Measurements from ENCODE around the gene RDH16. TPM values are rescaled to one million over a fixed set of nuclear protein-coding genes. Genes with fewer than 3 reads are reported as not detected.
A peak's percentile ranks its signal among the peaks of the same experiment; 100 is the strongest.

The RDH16 gene
- total RNA-seq, 4 donors from 2014 or later, result 0.22 to 1.3 TPM; not detected in 2

- WGBS, 2 donors, result 93 to 95% methylated on average over 6 of the region's 6 CpGs
Measured at GRCh38 chr12:56998316-56998715, 40.9 kb upstream of the RDH16 start.

DNA sequence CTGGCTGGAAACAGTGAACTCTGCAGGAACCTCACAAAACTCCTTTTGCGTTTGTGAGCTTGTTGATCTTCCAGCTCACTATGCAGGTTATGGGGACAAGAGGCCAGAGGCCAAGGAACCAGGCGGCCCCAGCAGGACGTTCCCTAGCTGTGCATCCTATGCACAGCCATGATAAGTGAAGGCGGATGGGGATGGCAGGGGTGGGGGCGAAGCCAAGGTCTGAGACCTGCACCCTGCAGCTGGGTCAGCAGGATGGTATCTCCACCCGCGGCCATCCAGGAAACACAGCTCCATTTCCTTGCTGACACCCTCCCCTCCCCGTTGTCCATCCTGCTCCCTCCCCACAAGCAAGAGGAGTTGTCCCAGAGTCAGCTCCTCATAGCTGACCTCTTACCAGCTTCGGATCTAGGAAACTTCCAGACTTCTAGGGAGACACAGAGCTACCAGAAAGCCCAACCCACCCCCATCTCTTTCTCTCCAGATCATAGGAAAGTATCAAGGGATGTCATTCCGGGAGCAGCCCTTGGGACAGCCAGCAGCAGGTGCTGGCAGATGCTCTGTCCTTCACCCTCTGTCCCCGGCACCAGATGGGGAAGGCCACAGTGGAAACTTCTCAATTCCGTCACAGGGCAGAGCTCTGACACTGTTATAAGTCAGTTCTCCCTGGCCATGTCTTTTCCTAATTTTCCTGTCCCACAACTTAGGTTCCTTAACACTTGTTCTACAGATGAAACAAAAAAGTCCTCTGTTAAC, 39.6 kb upstream of the RDH16 start:
- 82 to 86% methylated on average over 12 of the region's 12 CpGs for WGBS, 2 donors
- intact Hi-C loops (cut with DNase I), result no loop called here
- DNase-seq, result peak in 1 of 2 donors; percentile 22
- Histone ChIP-seq H3K4me1 (no peaks in the 10 kb centered on the region), H3K36me3 (no peaks in the 10 kb centered on the region), H3K9me3 (no peaks in the 10 kb centered on the region), H3K4me3 (replicated peaks in 1 of 3) (no peak overlapping the region), H3K27me3 (no peaks in the 10 kb centered on the region), H3K27ac (no peak overlapping the region)
- no peak for TF ChIP-seq CTCF (IDR thresholded peaks at IDR 0.05)
- TF ChIP-seq POLR2A (IDR thresholded peaks at IDR 0.05), result no peak

More at GRCh38 chr12:56998316-56998715, 40.9 kb upstream of the RDH16 start:
- DNase-seq, result no peak
- Histone ChIP-seq H3K27me3 (no peaks in the 10 kb centered on the region), H3K4me3 (replicated peaks in 1 of 3) (no peak overlapping the region), H3K36me3 (peaks cover 8 to 11% of the 10 kb centered on the region in 2 donors), H3K27ac (no peak overlapping the region), H3K4me1 (no peaks in the 10 kb centered on the region), H3K9me3 (no peaks in the 10 kb centered on the region)
- no peak for TF ChIP-seq POLR2A (IDR thresholded peaks at IDR 0.05)
- TF ChIP-seq CTCF (IDR thresholded peaks at IDR 0.05), result no peak
- intact Hi-C loops (cut with DNase I), result no loop called here

- H3K4me1 ChIP-seq, result no peaks in the 10 kb centered on the region
- intact Hi-C loops (cut with DNase I), result no loop called here
- no peak overlapping the region for H3K4me3 ChIP-seq (replicated peaks in 1 of 3)
- no peaks in the 10 kb centered on the region for H3K36me3 ChIP-seq
- WGBS, 2 donors, result 88 to 93% methylated on average over 10 to 11 of the region's 11 CpGs
- DNase-seq, result no peak
- H3K27ac ChIP-seq, result no peak overlapping the region
- H3K27me3 ChIP-seq, result no peaks in the 10 kb centered on the region
- TF ChIP-seq POLR2A (IDR thresholded peaks at IDR 0.05) (no peak), CTCF (IDR thresholded peaks at IDR 0.05) (no peak)
- H3K9me3 ChIP-seq, result no peaks in the 10 kb centered on the region
Measured at GRCh38 chr12:56995930-56996496, 38.6 kb upstream of the RDH16 start.

- no peak for TF ChIP-seq CTCF (IDR thresholded peaks at IDR 0.05)
- TF ChIP-seq POLR2A (IDR thresholded peaks at IDR 0.05), result no peak
- intact Hi-C loops (cut with DNase I), result no loop called here
- H3K27me3 ChIP-seq, result no peaks in the 10 kb centered on the region
- no peak for DNase-seq
- WGBS, 2 donors, result 88 to 94% methylated on average over 25 to 26 of the region's 26 CpGs
- H3K4me3 ChIP-seq (replicated peaks in 1 of 3), result no peak overlapping the region
- no peak overlapping the region for H3K27ac ChIP-seq
- no peaks in the 10 kb centered on the region for H3K36me3 ChIP-seq
- no peaks in the 10 kb centered on the region for H3K9me3 ChIP-seq
- H3K4me1 ChIP-seq, result no peaks in the 10 kb centered on the region
Measured at GRCh38 chr12:56995201-56995929, 38.0 kb upstream of the RDH16 start.
